Calu3 (cell line): Measurements from ENCODE around the gene TESK1. TPM values are rescaled to one million over a fixed set of nuclear protein-coding genes. Genes with fewer than 3 reads are reported as not detected.
A peak's percentile ranks its signal among the peaks of the same experiment; 100 is the strongest.

ENCODE experiments used
- Bru-seq: library from RNA; stranded (reverse); fragments of 400-500 nt; gene quantifications from one replicate; lab custom pipeline; 2021; lab: Mats Ljungman, UMichigan
- BruChase-seq, 2 experiments: library from RNA; stranded (reverse); fragments of 400-500 nt; gene quantifications; one replicate each; lab custom pipeline; 2021; lab: Mats Ljungman, UMichigan
- BruUV-seq: library from RNA; stranded (reverse); fragments of 400-500 nt; replicated peaks from 2 replicates; lab custom pipeline; 2021; lab: Mats Ljungman, UMichigan
- CTCF ChIA-PET: fragments of 300-600 bp; sonication (Branson Sonifier 250); formaldehyde crosslinking; loops from one replicate; lab custom pipeline; 2022; ENCODE audit warnings: antibody characterized with exemption; lab: Charles Lee
- DNase-seq: peaks from one replicate; pipeline ENCODE4 v3.0.0; 2022
- H3K27ac Mint-ChIP-seq: one replicate; pipeline ENCODE4 v1.8.0; 2022; ENCODE audit warnings: mixed read lengths; ENCODE audit not compliant: unreplicated experiment
- H3K27me3 Mint-ChIP-seq: one replicate; pipeline ENCODE4 v1.8.0; 2022; ENCODE audit warnings: mixed read lengths; ENCODE audit not compliant: unreplicated experiment
- H3K36me3 Mint-ChIP-seq: one replicate; pipeline ENCODE4 v1.8.0; 2022; ENCODE audit warnings: mild to moderate bottlenecking, moderate library complexity, mixed read lengths; ENCODE audit not compliant: insufficient read depth, unreplicated experiment
- H3K4me1 Mint-ChIP-seq: one replicate; pipeline ENCODE4 v1.8.0; 2022; ENCODE audit warnings: mild to moderate bottlenecking, low read depth, mixed read lengths; ENCODE audit not compliant: unreplicated experiment
- H3K4me3 Mint-ChIP-seq: one replicate; pipeline ENCODE4 v1.8.0; 2022; ENCODE audit warnings: mild to moderate bottlenecking, low read depth, moderate library complexity, mixed read lengths; ENCODE audit not compliant: unreplicated experiment
- H3K9me3 Mint-ChIP-seq: one replicate; pipeline ENCODE4 v1.8.0; 2022; ENCODE audit warnings: low read depth, mixed read lengths; ENCODE audit not compliant: unreplicated experiment
- intact Hi-C: fragments of 100-400 bp; cut with micrococcal nuclease; formaldehyde crosslinking; loops from one replicate; pipeline ENCODE4 v1.10.0; 2022; ENCODE audit not compliant: unreplicated experiment
- long read RNA-seq: library from polyadenylated mRNA; stranded (forward); transcript quantifications from one replicate; pipeline ENCODE4 v2.0.0, GENCODE V29; 2022
- total RNA-seq: library from RNA; stranded (reverse); gene quantifications from 2 replicates; pipeline ENCODE4 v1.2.3, GENCODE V29; 2022
- TF ChIP-seq, protein P1 (sequence below): fragments of 200-600 bp; IDR thresholded peaks from one replicate; pipeline ENCODE4 v1.8.0; 2022; ENCODE audit warnings: antibody characterized with exemption; ENCODE audit not compliant: unreplicated experiment

TESK1 gene
- total RNA-seq = 20.9 and 24.6 TPM in 2 replicates
- Bru-seq, nascent RNA = percentile 48 among the genes with signal in this experiment
- percentile 69 among the genes with signal in this experiment for BruChase-seq, experiment 1, labeled RNA remaining after a 6-hour chase
- BruChase-seq, experiment 2, labeled RNA remaining after a 2-hour chase = percentile 66 among the genes with signal in this experiment
- long read RNA-seq, partial matches to known transcripts = 5 of 10 reads
- long read RNA-seq, other reads (novel, unspliced or antisense) = 2 of 10 reads

GRCh38 chr9:35604578-35605350 lies at the start of gene TESK1:
TSS of gene TESK1 (plus strand) at chr9:35605262. CDS start at chr9:35605620, 358 bp downstream.
- Mint-ChIP-seq H3K27ac (peak within 1 kb of the TSS; percentile 97), H3K36me3 (peaks cover 21% of the 10 kb centered on the region), H3K9me3 (no peaks in the 10 kb centered on the region), H3K27me3 (no peaks in the 10 kb centered on the region), H3K4me1 (peaks cover 15% of the 10 kb centered on the region), H3K4me3 (peak within 1 kb of the TSS; percentile 85)
- CTCF ChIA-PET = interaction anchor here (1.1 to 1.7 kb wide), 3 partner anchors 41 to 60 kb away, joined by 3 to 7 read pairs (median 3); partner anchors contain the start of genes ARHGEF39, CCDC107 and RMRP
- BruUV-seq = no TSS peak
- TF ChIP-seq, protein P1, sequence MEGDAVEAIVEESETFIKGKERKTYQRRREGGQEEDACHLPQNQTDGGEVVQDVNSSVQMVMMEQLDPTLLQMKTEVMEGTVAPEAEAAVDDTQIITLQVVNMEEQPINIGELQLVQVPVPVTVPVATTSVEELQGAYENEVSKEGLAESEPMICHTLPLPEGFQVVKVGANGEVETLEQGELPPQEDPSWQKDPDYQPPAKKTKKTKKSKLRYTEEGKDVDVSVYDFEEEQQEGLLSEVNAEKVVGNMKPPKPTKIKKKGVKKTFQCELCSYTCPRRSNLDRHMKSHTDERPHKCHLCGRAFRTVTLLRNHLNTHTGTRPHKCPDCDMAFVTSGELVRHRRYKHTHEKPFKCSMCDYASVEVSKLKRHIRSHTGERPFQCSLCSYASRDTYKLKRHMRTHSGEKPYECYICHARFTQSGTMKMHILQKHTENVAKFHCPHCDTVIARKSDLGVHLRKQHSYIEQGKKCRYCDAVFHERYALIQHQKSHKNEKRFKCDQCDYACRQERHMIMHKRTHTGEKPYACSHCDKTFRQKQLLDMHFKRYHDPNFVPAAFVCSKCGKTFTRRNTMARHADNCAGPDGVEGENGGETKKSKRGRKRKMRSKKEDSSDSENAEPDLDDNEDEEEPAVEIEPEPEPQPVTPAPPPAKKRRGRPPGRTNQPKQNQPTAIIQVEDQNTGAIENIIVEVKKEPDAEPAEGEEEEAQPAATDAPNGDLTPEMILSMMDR = no peak
- intact Hi-C loops = no loop called here
- peak; percentile 84 for DNase-seq

- BruUV-seq = no TSS peak
- Mint-ChIP-seq H3K36me3 (peaks cover 5% of the 10 kb centered on the region), H3K4me3 (no peak overlapping the region), H3K27ac (no peak overlapping the region), H3K4me1 (no peaks in the 10 kb centered on the region), H3K27me3 (no peaks in the 10 kb centered on the region), H3K9me3 (no peaks in the 10 kb centered on the region)
- DNase-seq = no peak
- CTCF ChIA-PET = no interaction called here
- intact Hi-C loops = no loop called here
- TF ChIP-seq, protein P1 = no peak
Observed at GRCh38 chr9:35555881-35556280, 49.2 kb upstream of the TESK1 start.

- TF ChIP-seq, protein P1 = no peak
- CTCF ChIA-PET = no interaction called here
- no TSS peak for BruUV-seq
- DNase-seq = no peak
- Mint-ChIP-seq H3K27ac (no peak overlapping the region), H3K36me3 (peaks cover 12% of the 10 kb centered on the region), H3K4me3 (no peak overlapping the region), H3K4me1 (no peaks in the 10 kb centered on the region), H3K27me3 (no peaks in the 10 kb centered on the region), H3K9me3 (no peaks in the 10 kb centered on the region)
- intact Hi-C loops = no loop called here
Observed at GRCh38 chr9:35556776-35557175, 48.3 kb upstream of the TESK1 start.

DNA sequence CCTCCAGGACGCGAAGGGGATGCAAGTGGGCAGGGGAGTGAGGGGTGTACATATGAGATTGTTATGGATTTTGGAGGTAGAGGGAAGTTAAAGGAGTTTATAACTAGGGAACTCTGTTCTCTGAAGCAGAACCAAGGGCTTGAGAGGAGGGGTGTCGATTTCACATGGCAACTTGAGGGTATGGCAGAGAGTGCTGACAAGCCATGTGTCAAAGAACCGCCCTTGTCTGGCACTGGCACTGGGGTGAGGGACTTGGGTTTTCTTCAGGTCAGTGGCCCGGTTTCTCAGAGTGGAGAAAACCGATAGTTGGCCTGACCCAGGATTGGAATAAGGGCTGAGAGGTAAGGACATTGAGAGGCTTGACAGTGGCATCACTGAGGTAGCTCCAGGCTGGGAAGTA lies 47.7 kb upstream of the TESK1 start:
- CTCF ChIA-PET = no interaction called here
- Mint-ChIP-seq H3K27me3 (no peaks in the 10 kb centered on the region), H3K4me3 (no peak overlapping the region), H3K4me1 (no peaks in the 10 kb centered on the region), H3K36me3 (peaks cover 12% of the 10 kb centered on the region), H3K9me3 (no peaks in the 10 kb centered on the region), H3K27ac (no peak overlapping the region)
- TF ChIP-seq, protein P1 = no peak
- DNase-seq = no peak
- BruUV-seq = no TSS peak
- intact Hi-C loops = no loop called here
